ENCODE results near the gene IZUMO1R. TPM values are rescaled to one million over a fixed set of nuclear protein-coding genes. Genes with fewer than 3 reads are reported as not detected.

Gene IZUMO1R
- total RNA-seq, 1 experiment from 2014 or later = not detected

DNA sequence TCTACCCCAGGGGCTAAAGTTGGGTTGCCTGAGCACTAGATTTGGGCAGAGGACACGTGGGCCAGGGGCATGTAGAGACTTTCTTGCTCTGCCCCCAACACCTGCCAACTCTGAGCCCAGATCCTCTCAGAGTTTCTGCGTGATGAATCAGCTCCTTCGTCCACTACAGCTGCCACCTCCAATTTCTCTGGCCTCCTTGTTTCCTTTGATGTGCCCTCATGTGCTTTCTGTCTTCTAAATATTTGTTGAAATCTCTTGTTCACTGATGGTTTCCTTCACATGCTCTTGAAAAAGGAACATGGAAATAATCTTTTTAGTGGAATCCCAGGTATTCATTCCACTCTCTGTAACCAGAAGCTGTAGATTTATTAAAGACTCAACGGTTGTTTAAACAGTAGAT is 8.0 kb downstream of the IZUMO1R start:
- ChIA-PET POLR2A (ENCODE audit: low non-redundant PET) (no interaction called here), CTCF (no interaction called here)
- no peak overlapping the region for H3K27ac ChIP-seq (ENCODE audit: low read depth, low read length, poor library complexity, severe bottlenecking)
- no peaks in the 10 kb centered on the region for H3K4me1 ChIP-seq (ENCODE audit: insufficient read depth, low read length, poor library complexity, severe bottlenecking)
- no peak for DNase-seq (ENCODE audit: low spot score)
- no peaks in the 10 kb centered on the region for H3K36me3 ChIP-seq (ENCODE audit: insufficient read depth, low read length, poor library complexity, severe bottlenecking)
- peaks cover 39% of the 10 kb centered on the region for H3K27me3 ChIP-seq (replicated peaks; ENCODE audit: insufficient read depth, low read depth, low read length, poor library complexity)
- no TSS peak for BruUV-seq (replicated peaks)
- TF ChIP-seq, protein P1, sequence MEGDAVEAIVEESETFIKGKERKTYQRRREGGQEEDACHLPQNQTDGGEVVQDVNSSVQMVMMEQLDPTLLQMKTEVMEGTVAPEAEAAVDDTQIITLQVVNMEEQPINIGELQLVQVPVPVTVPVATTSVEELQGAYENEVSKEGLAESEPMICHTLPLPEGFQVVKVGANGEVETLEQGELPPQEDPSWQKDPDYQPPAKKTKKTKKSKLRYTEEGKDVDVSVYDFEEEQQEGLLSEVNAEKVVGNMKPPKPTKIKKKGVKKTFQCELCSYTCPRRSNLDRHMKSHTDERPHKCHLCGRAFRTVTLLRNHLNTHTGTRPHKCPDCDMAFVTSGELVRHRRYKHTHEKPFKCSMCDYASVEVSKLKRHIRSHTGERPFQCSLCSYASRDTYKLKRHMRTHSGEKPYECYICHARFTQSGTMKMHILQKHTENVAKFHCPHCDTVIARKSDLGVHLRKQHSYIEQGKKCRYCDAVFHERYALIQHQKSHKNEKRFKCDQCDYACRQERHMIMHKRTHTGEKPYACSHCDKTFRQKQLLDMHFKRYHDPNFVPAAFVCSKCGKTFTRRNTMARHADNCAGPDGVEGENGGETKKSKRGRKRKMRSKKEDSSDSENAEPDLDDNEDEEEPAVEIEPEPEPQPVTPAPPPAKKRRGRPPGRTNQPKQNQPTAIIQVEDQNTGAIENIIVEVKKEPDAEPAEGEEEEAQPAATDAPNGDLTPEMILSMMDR (conservative IDR thresholded peaks at IDR 0.05; ENCODE audit: low read depth, low read length) = no peak
- TF ChIP-seq EZH2 (IDR thresholded peaks at IDR 0.05; ENCODE audit: borderline replicate concordance, low read depth, low read length, poor library complexity, severe bottlenecking) = no peak
- H3K4me3 ChIP-seq (ENCODE audit: low read depth, low read length, poor library complexity, severe bottlenecking) = no peak overlapping the region
- intact Hi-C loops (cut with micrococcal nuclease; ENCODE audit: unreplicated experiment) = no loop called here
- H3K9me3 ChIP-seq (ENCODE audit: low read depth, low read length, poor library complexity, severe bottlenecking) = no peaks in the 10 kb centered on the region

- CTCF ChIA-PET = interaction anchor here (0.7 kb wide), 1 partner anchor 38 kb away, joined by 5 read pairs; no protein-coding TSS in a partner anchor
- no TSS peak for BruUV-seq (replicated peaks)
Observed at GRCh38 chr11:94314064-94314463, 9.7 kb downstream of the IZUMO1R start.

DNA sequence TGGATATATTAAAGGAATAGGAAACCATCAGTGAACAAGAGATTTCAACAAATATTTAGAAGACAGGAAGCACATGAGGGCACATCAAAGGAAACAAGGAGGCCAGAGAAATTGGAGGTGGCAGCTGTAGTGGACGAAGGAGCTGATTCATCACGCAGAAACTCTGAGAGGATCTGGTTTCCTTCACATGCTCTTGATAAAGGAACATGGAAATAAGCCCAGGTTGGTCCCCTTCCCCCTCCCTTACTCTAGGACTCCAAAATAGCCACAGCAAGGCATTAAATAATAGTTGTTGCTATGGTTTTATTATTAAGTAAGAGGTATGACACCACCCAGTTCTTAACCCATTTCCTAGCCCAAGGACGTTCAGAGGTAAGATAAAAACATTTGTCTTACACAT is 11.3 kb downstream of the IZUMO1R start:
- Histone ChIP-seq H3K4me1 (ENCODE audit: insufficient read depth, low read length, poor library complexity, severe bottlenecking) (no peaks in the 10 kb centered on the region), H3K36me3 (ENCODE audit: insufficient read depth, low read length, poor library complexity, severe bottlenecking) (no peaks in the 10 kb centered on the region), H3K27ac (ENCODE audit: low read depth, low read length, poor library complexity, severe bottlenecking) (no peak overlapping the region), H3K27me3 (replicated peaks; ENCODE audit: insufficient read depth, low read depth, low read length, poor library complexity) (peaks cover 27% of the 10 kb centered on the region), H3K4me3 (ENCODE audit: low read depth, low read length, poor library complexity, severe bottlenecking) (no peak overlapping the region), H3K9me3 (ENCODE audit: low read depth, low read length, poor library complexity, severe bottlenecking) (no peaks in the 10 kb centered on the region)
- ChIA-PET CTCF (no interaction called here), POLR2A (ENCODE audit: low non-redundant PET) (no interaction called here)
- no peak for DNase-seq (ENCODE audit: low spot score)
- intact Hi-C loops (cut with micrococcal nuclease; ENCODE audit: unreplicated experiment) = no loop called here
- no TSS peak for BruUV-seq (replicated peaks)
- TF ChIP-seq, protein P1 (conservative IDR thresholded peaks at IDR 0.05; ENCODE audit: low read depth, low read length) = no peak
- no peak for TF ChIP-seq EZH2 (IDR thresholded peaks at IDR 0.05; ENCODE audit: borderline replicate concordance, low read depth, low read length, poor library complexity, severe bottlenecking)

More at GRCh38 chr11:94314064-94314463, 9.7 kb downstream of the IZUMO1R start:
- H3K27me3 ChIP-seq (replicated peaks; ENCODE audit: insufficient read depth, low read depth, low read length, poor library complexity) = peaks cover 32% of the 10 kb centered on the region
- POLR2A ChIA-PET (ENCODE audit: low non-redundant PET) = interaction anchor here (0.7 kb wide), 1 partner anchor 33 kb away, joined by 3 read pairs; no protein-coding TSS in a partner anchor
- no peaks in the 10 kb centered on the region for H3K9me3 ChIP-seq (ENCODE audit: low read depth, low read length, poor library complexity, severe bottlenecking)
- intact Hi-C loops (cut with micrococcal nuclease; ENCODE audit: unreplicated experiment) = no loop called here
- no peak for DNase-seq (ENCODE audit: low spot score)
- TF ChIP-seq, protein P1 (conservative IDR thresholded peaks at IDR 0.05; ENCODE audit: low read depth, low read length) = no peak
- TF ChIP-seq EZH2 (IDR thresholded peaks at IDR 0.05; ENCODE audit: borderline replicate concordance, low read depth, low read length, poor library complexity, severe bottlenecking) = no peak
- no peak overlapping the region for H3K4me3 ChIP-seq (ENCODE audit: low read depth, low read length, poor library complexity, severe bottlenecking)
- H3K4me1 ChIP-seq (ENCODE audit: insufficient read depth, low read length, poor library complexity, severe bottlenecking) = no peaks in the 10 kb centered on the region
- no peak overlapping the region for H3K27ac ChIP-seq (ENCODE audit: low read depth, low read length, poor library complexity, severe bottlenecking)
- H3K36me3 ChIP-seq (ENCODE audit: insufficient read depth, low read length, poor library complexity, severe bottlenecking) = no peaks in the 10 kb centered on the region
